ENCODE results near the gene UNK.

DNA sequence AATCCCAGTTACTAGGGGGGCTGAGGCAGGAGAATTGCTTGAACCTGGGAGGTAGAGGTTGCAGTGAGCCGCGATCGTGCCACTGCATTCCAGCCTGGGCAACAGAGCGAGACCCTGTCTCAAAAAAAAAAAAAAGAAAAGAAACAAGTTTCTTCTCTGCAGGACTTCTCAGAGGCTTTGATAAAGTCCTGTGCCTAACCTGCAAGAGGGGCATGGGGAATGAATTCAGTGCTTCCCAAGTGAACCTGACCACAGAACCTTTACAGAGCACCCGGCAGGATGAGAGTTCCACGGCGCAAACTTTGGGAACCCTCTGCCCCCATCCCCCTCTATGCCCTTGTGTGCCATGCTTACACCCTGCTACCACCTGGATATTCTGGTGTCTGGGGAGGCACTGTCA, 45.4 kb upstream of the UNK start:
- TF ChIP-seq, protein P1, sequence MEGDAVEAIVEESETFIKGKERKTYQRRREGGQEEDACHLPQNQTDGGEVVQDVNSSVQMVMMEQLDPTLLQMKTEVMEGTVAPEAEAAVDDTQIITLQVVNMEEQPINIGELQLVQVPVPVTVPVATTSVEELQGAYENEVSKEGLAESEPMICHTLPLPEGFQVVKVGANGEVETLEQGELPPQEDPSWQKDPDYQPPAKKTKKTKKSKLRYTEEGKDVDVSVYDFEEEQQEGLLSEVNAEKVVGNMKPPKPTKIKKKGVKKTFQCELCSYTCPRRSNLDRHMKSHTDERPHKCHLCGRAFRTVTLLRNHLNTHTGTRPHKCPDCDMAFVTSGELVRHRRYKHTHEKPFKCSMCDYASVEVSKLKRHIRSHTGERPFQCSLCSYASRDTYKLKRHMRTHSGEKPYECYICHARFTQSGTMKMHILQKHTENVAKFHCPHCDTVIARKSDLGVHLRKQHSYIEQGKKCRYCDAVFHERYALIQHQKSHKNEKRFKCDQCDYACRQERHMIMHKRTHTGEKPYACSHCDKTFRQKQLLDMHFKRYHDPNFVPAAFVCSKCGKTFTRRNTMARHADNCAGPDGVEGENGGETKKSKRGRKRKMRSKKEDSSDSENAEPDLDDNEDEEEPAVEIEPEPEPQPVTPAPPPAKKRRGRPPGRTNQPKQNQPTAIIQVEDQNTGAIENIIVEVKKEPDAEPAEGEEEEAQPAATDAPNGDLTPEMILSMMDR (IDR thresholded peaks at IDR 0.05; ENCODE audit: low read depth, low read length), result no peak
- no peak for TF ChIP-seq EZH2phosphoT487 (IDR thresholded peaks at IDR 0.05; ENCODE audit: low read depth)

Measured in OCI-LY3 (cell line).